HG03565 (cell line): ENCODE measurements around the gene TRAF4.

Source experiments
- ATAC-seq: cut with Tn5 transposase; IDR thresholded peaks from one replicate; pipeline ENCODE4 v1.9.1; 2021; ENCODE audit warnings: mild to moderate bottlenecking, moderate library complexity; ENCODE audit not compliant: unreplicated experiment

Gene TRAF4

GRCh38 chr17:28743243-28744103, at the start of gene TRAF4:
Gene TRAF4, plus strand, starts transcription at chr17:28744011. Its CDS starts 102 bp downstream, at chr17:28744113.
- ATAC-seq: peak; percentile 34

GRCh38 chr17:28698253-28698941, 45.4 kb upstream of the TRAF4 start:
- no peak for ATAC-seq

- no peak for ATAC-seq
Measured at GRCh38 chr17:28700278-28700677, 43.5 kb upstream of the TRAF4 start.

- ATAC-seq: no peak
Measured at GRCh38 chr17:28700830-28701492, 42.9 kb upstream of the TRAF4 start.

GRCh38 chr17:28702026-28702751, 41.6 kb upstream of the TRAF4 start:
- ATAC-seq: no peak

- no peak for ATAC-seq
Measured at GRCh38 chr17:28702752-28703150, 41.1 kb upstream of the TRAF4 start.

- no peak for ATAC-seq
Measured at GRCh38 chr17:28703552-28704218, 40.1 kb upstream of the TRAF4 start.

GRCh38 chr17:28704219-28704858, 39.5 kb upstream of the TRAF4 start:
- no peak for ATAC-seq

GRCh38 chr17:28705074-28705659, 38.6 kb upstream of the TRAF4 start:
- no peak for ATAC-seq

- no peak for ATAC-seq
Measured at GRCh38 chr17:28705728-28706334, 38.0 kb upstream of the TRAF4 start.

- no peak for ATAC-seq
Measured at GRCh38 chr17:28706471-28707338, 37.1 kb upstream of the TRAF4 start.

GRCh38 chr17:28707339-28707720, 36.5 kb upstream of the TRAF4 start:
- ATAC-seq: no peak

- ATAC-seq: peak; percentile 55
Measured at GRCh38 chr17:28710861-28711722, 32.7 kb upstream of the TRAF4 start.

GRCh38 chr17:28711723-28712031, 32.1 kb upstream of the TRAF4 start, which contains the start of gene PROCA1:
Gene PROCA1, minus strand, starts transcription at chr17:28711888. Its CDS starts 228 bp downstream, at chr17:28711660.
- no peak for ATAC-seq

- ATAC-seq: no peak
Measured at GRCh38 chr17:28712032-28712704, 31.6 kb upstream of the TRAF4 start.

- no peak for ATAC-seq
Measured at GRCh38 chr17:28712705-28713415, 31.0 kb upstream of the TRAF4 start.
